MM.1S (cell line): ENCODE results near the gene ZNF827.

Source experiments
- DNase-seq: peaks from one replicate; pipeline ENCODE4 v3.0.0-alpha.2; 2015
- H2AFZ ChIP-seq: fragments of 300-600 bp; sonication (generic); 2 replicates; pipeline ENCODE4 v1.6.0; 2016; ENCODE audit warnings: antibody characterized with exemption, low read length
- H3F3A ChIP-seq: fragments of 300-600 bp; sonication (generic); 2 replicates; pipeline ENCODE4 v1.6.1; 2016; ENCODE audit warnings: mild to moderate bottlenecking, antibody characterized with exemption, low read length, moderate library complexity, mixed read lengths; ENCODE audit not compliant: insufficient read depth
- H3K27ac ChIP-seq: fragments of 300-600 bp; sonication (generic); 2 replicates; pipeline ENCODE4 v1.5.1; 2016; ENCODE audit warnings: mild to moderate bottlenecking, low read length
- H3K27me3 ChIP-seq: fragments of 300-600 bp; sonication (generic); replicated peaks from 2 replicates; pipeline ENCODE4 v1.6.0; 2016; ENCODE audit warnings: low read length; ENCODE audit not compliant: insufficient read depth
- H3K36me3 ChIP-seq: fragments of 300-600 bp; sonication (generic); replicated peaks from 2 replicates; pipeline ENCODE4 v1.6.1; 2016; ENCODE audit warnings: mild to moderate bottlenecking, low read length, mixed read lengths; ENCODE audit not compliant: insufficient read depth
- H3K4me1 ChIP-seq: fragments of 300-600 bp; sonication (generic); 2 replicates; pipeline ENCODE4 v1.6.1; 2016; ENCODE audit warnings: low read length, mixed read lengths
- H3K4me2 ChIP-seq: fragments of 300-600 bp; sonication (generic); 2 replicates; pipeline ENCODE4 v1.6.0; 2016; ENCODE audit warnings: low read depth, low read length
- H3K4me3 ChIP-seq: fragments of 300-600 bp; sonication (generic); 2 replicates; pipeline ENCODE4 v1.5.1; 2016; ENCODE audit warnings: low read length, mixed read lengths
- H3K79me2 ChIP-seq: fragments of 300-600 bp; sonication (generic); 2 replicates; pipeline ENCODE4 v1.6.1; 2016; ENCODE audit warnings: mixed run types, low read length, mixed read lengths
- H3K9ac ChIP-seq: fragments of 300-600 bp; sonication (generic); 2 replicates; pipeline ENCODE4 v1.6.1; 2016; ENCODE audit warnings: low read length, mixed read lengths
- H3K9me2 ChIP-seq: fragments of 300-600 bp; sonication (generic); replicated peaks from 2 replicates; pipeline ENCODE4 v1.6.1; 2016; ENCODE audit warnings: mild to moderate bottlenecking, low read length, mixed read lengths; ENCODE audit not compliant: insufficient read depth
- H3K9me3 ChIP-seq: fragments of 300-600 bp; sonication (generic); replicated peaks from 2 replicates; pipeline ENCODE4 v1.6.1; 2016; ENCODE audit warnings: mild to moderate bottlenecking, low read length, mixed read lengths; ENCODE audit not compliant: insufficient read depth
- H4K20me1 ChIP-seq: fragments of 300-600 bp; sonication (generic); 2 replicates; pipeline ENCODE4 v1.6.1; 2016; ENCODE audit warnings: mild to moderate bottlenecking, low read length, moderate library complexity, mixed read lengths; ENCODE audit not compliant: insufficient read depth
- CTCF ChIP-seq: fragments of 300-600 bp; sonication (generic); IDR thresholded peaks from 2 replicates; pipeline ENCODE4 v1.5.1; 2016; ENCODE audit warnings: antibody characterized with exemption, low read length, mixed read lengths
- EZH2 ChIP-seq: fragments of 300-600 bp; sonication (generic); optimal IDR thresholded peaks from 2 replicates; pipeline ENCODE3; 2017; ENCODE audit warnings: low read depth, mild to moderate bottlenecking, antibody characterized with exemption, low read length, mixed read lengths
- EZH2phosphoT487 ChIP-seq: fragments of 300-600 bp; sonication (generic); IDR thresholded peaks from 2 replicates; pipeline ENCODE4 v1.6.1; 2018; ENCODE audit warnings: antibody characterized with exemption, low read length

ZNF827 gene

GRCh38 chr4:145766273-145766672 is 172.3 kb downstream of the ZNF827 start:
- Histone ChIP-seq H2AFZ (no peak overlapping the region), H3K4me3 (no peak overlapping the region), H4K20me1 (no peaks in the 10 kb centered on the region), H3K9me3 (no peaks in the 10 kb centered on the region), H3K4me1 (peaks cover 11% of the 10 kb centered on the region), H3K36me3 (no peaks in the 10 kb centered on the region), H3K27me3 (no peaks in the 10 kb centered on the region), H3K4me2 (no peak overlapping the region), H3K27ac (no peak overlapping the region), H3K9ac (no peak overlapping the region), H3K9me2 (no peaks in the 10 kb centered on the region), H3K79me2 (no peaks in the 10 kb centered on the region), H3F3A (no peaks in the 10 kb centered on the region)
- TF ChIP-seq CTCF (no peak), EZH2 (no peak)
- DNase-seq, result no peak

GRCh38 chr4:145763399-145763798 is 175.2 kb downstream of the ZNF827 start:
- no peaks in the 10 kb centered on the region for H3K36me3 ChIP-seq

DNA sequence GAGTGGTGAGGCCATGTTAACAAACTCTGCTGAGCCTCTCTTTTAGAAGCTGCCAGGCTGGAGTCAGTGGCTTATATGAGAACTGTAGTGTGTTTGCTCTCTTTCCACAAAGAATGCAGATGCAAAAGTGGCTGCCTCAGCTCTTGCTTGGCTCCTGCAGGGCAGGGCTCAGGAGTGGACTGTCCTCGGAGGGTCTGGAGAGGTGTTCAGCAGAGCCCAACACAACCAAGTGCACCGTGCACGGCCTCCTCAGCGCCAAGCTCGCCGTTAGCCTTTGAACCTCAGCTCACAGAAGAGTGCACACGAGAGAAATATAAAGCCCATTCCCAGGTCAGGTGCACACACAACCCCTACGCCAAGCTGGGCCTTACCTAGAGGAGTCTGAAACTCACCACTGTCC is 175.9 kb downstream of the ZNF827 start:
- Histone ChIP-seq H2AFZ (no peak overlapping the region), H3K9me3 (no peaks in the 10 kb centered on the region), H3K9me2 (no peaks in the 10 kb centered on the region), H3K4me1 (no peaks in the 10 kb centered on the region), H3K27me3 (no peaks in the 10 kb centered on the region), H3K4me3 (no peak overlapping the region), H3K27ac (no peak overlapping the region), H3K79me2 (no peaks in the 10 kb centered on the region), H3F3A (no peaks in the 10 kb centered on the region), H3K4me2 (no peak overlapping the region), H4K20me1 (no peaks in the 10 kb centered on the region), H3K9ac (no peak overlapping the region), H3K36me3 (no peaks in the 10 kb centered on the region)
- TF ChIP-seq CTCF (no peak), EZH2 (no peak), EZH2phosphoT487 (no peak)
- DNase-seq, result no peak

More at GRCh38 chr4:145763399-145763798, 175.2 kb downstream of the ZNF827 start:
- Histone ChIP-seq H3K79me2 (no peaks in the 10 kb centered on the region), H3K9ac (no peak overlapping the region), H4K20me1 (no peaks in the 10 kb centered on the region), H3K4me3 (no peak overlapping the region), H3F3A (no peaks in the 10 kb centered on the region), H3K27ac (no peak overlapping the region), H3K27me3 (no peaks in the 10 kb centered on the region), H3K9me2 (no peaks in the 10 kb centered on the region), H3K4me1 (no peaks in the 10 kb centered on the region), H3K9me3 (no peaks in the 10 kb centered on the region), H2AFZ (no peak overlapping the region), H3K4me2 (no peak overlapping the region)
- no peak for DNase-seq
- TF ChIP-seq EZH2 (no peak), CTCF (no peak), EZH2phosphoT487 (no peak)
